Stomach smooth muscle (tissue), 2 donors: Measurements from ENCODE around the gene TEN1.
"Not testable (repeated sequence)": the region's sequence is repeated elsewhere in the genome, so short reads cannot be mapped to it uniquely, and the experiment has no call there.

ENCODE experiments used
- H3K27ac ChIP-seq: one replicate; pipeline ENCODE4 v1.7.0; 2013; ENCODE audit warnings: mild to moderate bottlenecking, low read length, inconsistent platforms
- H3K27me3 ChIP-seq, 2 donors: one replicate each; pipeline ENCODE4 v1.7.0; 2013; ENCODE audit warnings: low read length in 2 of 2; ENCODE audit not compliant: insufficient read depth in 2 of 2, control insufficient read depth in 1 of 2
- H3K36me3 ChIP-seq, 2 donors: one replicate each; pipeline ENCODE4 v1.7.0; 2013; ENCODE audit warnings: low read length in 2 of 2; ENCODE audit not compliant: control insufficient read depth in 2 of 2, insufficient read depth in 2 of 2
- H3K4me1 ChIP-seq: one replicate; pipeline ENCODE4 v1.7.0; 2013; ENCODE audit warnings: low read length; ENCODE audit not compliant: control insufficient read depth, insufficient read depth
- H3K4me3 ChIP-seq, 2 donors: one replicate each; pipeline ENCODE4 v1.7.0; 2013; ENCODE audit warnings: low read length in 2 of 2
- H3K9ac ChIP-seq, 2 donors: one replicate each; pipeline ENCODE4 v1.7.0; 2013; ENCODE audit warnings: low read length in 2 of 2, mild to moderate bottlenecking in 1 of 2
- H3K9me3 ChIP-seq, 2 donors: one replicate each; pipeline ENCODE4 v1.7.0; 2013; ENCODE audit warnings: low read length in 2 of 2; ENCODE audit not compliant: control insufficient read depth in 2 of 2
- donor health status: healthy.
- donor health status: Pancreatic carcinoma.

Gene TEN1

GRCh38 chr17:75950421-75950820 is 28.6 kb upstream of the TEN1 start:
- H3K9ac ChIP-seq: no peak overlapping the region
- no peaks in the 10 kb centered on the region for H3K9me3 ChIP-seq
- peaks cover 51 to 58% of the 10 kb centered on the region in 2 donors for H3K36me3 ChIP-seq
- H3K27me3 ChIP-seq: no peaks in the 10 kb centered on the region
- H3K4me1 ChIP-seq: no peaks in the 10 kb centered on the region
- no peak overlapping the region for H3K4me3 ChIP-seq
- H3K27ac ChIP-seq: no peak overlapping the region

- no peaks in the 10 kb centered on the region for H3K27me3 ChIP-seq
- H3K4me1 ChIP-seq: no peaks in the 10 kb centered on the region
- H3K4me3 ChIP-seq: no peak overlapping the region
- no peak overlapping the region for H3K9ac ChIP-seq
- H3K9me3 ChIP-seq: no peaks in the 10 kb centered on the region
- no peak overlapping the region for H3K27ac ChIP-seq
- peaks cover 54 to 59% of the 10 kb centered on the region in 2 donors for H3K36me3 ChIP-seq
Observed at GRCh38 chr17:75950855-75951554, 28.0 kb upstream of the TEN1 start.

- H3K36me3 ChIP-seq: peaks cover 11% of the 10 kb centered on the region in 2 donors
- no peaks in the 10 kb centered on the region for H3K9me3 ChIP-seq
- H3K4me3 ChIP-seq: no peak overlapping the region
- H3K4me1 ChIP-seq: no peaks in the 10 kb centered on the region
- no peaks in the 10 kb centered on the region for H3K27me3 ChIP-seq
- no peak overlapping the region for H3K27ac ChIP-seq
- no peak overlapping the region for H3K9ac ChIP-seq
Observed at GRCh38 chr17:75959051-75959838, 19.8 kb upstream of the TEN1 start.

GRCh38 chr17:75959839-75960511 is 19.1 kb upstream of the TEN1 start:
- H3K4me1 ChIP-seq: no peaks in the 10 kb centered on the region
- no peaks in the 10 kb centered on the region for H3K27me3 ChIP-seq
- H3K27ac ChIP-seq: no peak overlapping the region
- no peaks in the 10 kb centered on the region for H3K9me3 ChIP-seq
- H3K4me3 ChIP-seq: no peak overlapping the region
- H3K9ac ChIP-seq: no peak overlapping the region
- H3K36me3 ChIP-seq: peaks cover 9% of the 10 kb centered on the region in 2 donors

GRCh38 chr17:75965468-75965867 is 13.6 kb upstream of the TEN1 start:
- Histone ChIP-seq H3K9me3 (no peaks in the 10 kb centered on the region), H3K27me3 (no peaks in the 10 kb centered on the region), H3K9ac (no peak overlapping the region), H3K4me3 (no peak overlapping the region), H3K36me3 (peaks cover 2 to 3% of the 10 kb centered on the region in 2 donors), H3K4me1 (no peaks in the 10 kb centered on the region), H3K27ac (no peak overlapping the region)

GRCh38 chr17:75969044-75969443 is 10.0 kb upstream of the TEN1 start:
- not testable (repeated sequence) for H3K4me1 ChIP-seq, H3K27ac ChIP-seq, H3K27me3 ChIP-seq, H3K4me3 ChIP-seq, H3K36me3 ChIP-seq, H3K9ac ChIP-seq, H3K9me3 ChIP-seq

- Histone ChIP-seq H3K9ac (no peak overlapping the region), H3K9me3 (no peaks in the 10 kb centered on the region), H3K4me1 (no peaks in the 10 kb centered on the region), H3K4me3 (no peak overlapping the region), H3K27ac (no peak overlapping the region), H3K36me3 (peaks cover 3 to 6% of the 10 kb centered on the region in 2 donors), H3K27me3 (no peaks in the 10 kb centered on the region)
Observed at GRCh38 chr17:75970011-75970523, 9.0 kb upstream of the TEN1 start.

GRCh38 chr17:75970626-75971025 is 8.4 kb upstream of the TEN1 start:
- Histone ChIP-seq H3K27ac (no peak overlapping the region), H3K36me3 (peaks cover 3 to 6% of the 10 kb centered on the region in 2 donors)

GRCh38 chr17:75975187-75975586 is 3.9 kb upstream of the TEN1 start:
- H3K27me3 ChIP-seq, H3K27ac ChIP-seq, H3K4me3 ChIP-seq, H3K36me3 ChIP-seq, H3K9ac ChIP-seq, H3K9me3 ChIP-seq: not testable (repeated sequence)
- H3K4me1 ChIP-seq: peaks cover 13% of the 10 kb centered on the region

More at GRCh38 chr17:75970626-75971025, 8.4 kb upstream of the TEN1 start:
- H3K4me1 ChIP-seq: no peaks in the 10 kb centered on the region
- no peaks in the 10 kb centered on the region for H3K9me3 ChIP-seq
- H3K4me3 ChIP-seq: no peak overlapping the region
- H3K27me3 ChIP-seq: no peaks in the 10 kb centered on the region
- H3K9ac ChIP-seq: no peak overlapping the region

- Histone ChIP-seq H3K4me3 (no peak overlapping the region), H3K27ac (no peak overlapping the region), H3K4me1 (peaks cover 14% of the 10 kb centered on the region), H3K36me3 (peaks cover 0 to 4% of the 10 kb centered on the region in 2 donors), H3K9ac (no peak overlapping the region), H3K27me3 (no peaks in the 10 kb centered on the region), H3K9me3 (no peaks in the 10 kb centered on the region)
Observed at GRCh38 chr17:75975757-75976174, 3.3 kb upstream of the TEN1 start.
